ENCODE results near the gene NOL6.

Gene NOL6

DNA sequence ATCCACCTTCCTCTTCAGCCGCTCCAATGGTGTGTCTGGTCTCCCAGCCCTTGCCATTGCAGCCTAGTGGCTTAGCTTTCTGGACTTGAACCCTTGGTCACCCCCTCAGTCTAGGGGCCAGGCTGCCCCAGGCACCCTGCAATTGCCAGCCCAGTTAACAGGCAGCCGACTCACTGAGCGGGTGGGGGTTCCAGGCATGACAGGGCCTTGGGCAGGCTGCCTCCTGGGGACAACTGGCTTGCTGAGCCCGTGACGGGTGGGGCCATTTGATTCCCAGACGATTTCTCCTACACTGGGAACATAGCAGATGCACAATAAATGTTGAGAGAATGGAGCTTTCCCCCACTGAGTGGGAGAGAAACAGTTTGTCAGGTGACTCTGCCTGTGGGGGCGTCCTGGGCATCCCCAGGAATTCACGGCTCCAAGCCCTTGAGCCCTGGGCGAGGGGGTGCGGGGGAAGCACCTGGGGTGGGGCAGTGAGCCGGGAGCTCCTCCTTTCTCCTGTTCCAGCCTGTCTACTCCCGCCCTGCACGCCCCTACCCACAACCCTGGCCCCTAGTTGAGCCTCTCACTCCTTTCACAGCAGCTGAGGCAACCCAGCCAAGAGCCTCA, 58.7 kb downstream of the NOL6 start:
- Histone ChIP-seq H4K20me1 (ENCODE audit: insufficient read depth, low read length) (no peaks in the 10 kb centered on the region), H3K4me2 (ENCODE audit: insufficient read depth, low read length) (peak overlapping the region; percentile 61; the same call in 1 of the 2 replicates), H2AFZ (ENCODE audit: low read depth, low read length) (0 out of 2 replicates have a peak overlapping the region, but pooled peaks have one; percentile 90), H3K79me2 (ENCODE audit: insufficient read depth, low read length) (no peaks in the 10 kb centered on the region), H3K9me3 (ENCODE audit: insufficient read depth, low read length, severe bottlenecking) (no peaks in the 10 kb centered on the region), H3K27ac (ENCODE audit: low read length) (no peak overlapping the region), H3K4me3 (ENCODE audit: low read depth in 1 of 2, low read length in 2 of 2) (no peak overlapping the region; a peak in 1 of 4 replicates), H3K36me3 (ENCODE audit: insufficient read depth, low read length) (no peaks in the 10 kb centered on the region), H3K9ac (ENCODE audit: low read depth, low read length) (no peak overlapping the region), H3K27me3 (ENCODE audit: insufficient read depth, low read length, poor library complexity) (no peaks in the 10 kb centered on the region), H3K4me1 (ENCODE audit: insufficient read depth, low read length) (peaks cover 22% of the 10 kb centered on the region)
- no peak for TF ChIP-seq CTCF (IDR thresholded peaks at IDR 0.05; ENCODE audit: borderline replicate concordance, extremely low read depth, low read length, poor library complexity, severe bottlenecking)
- TF ChIP-seq EZH2 (IDR thresholded peaks at IDR 0.05; ENCODE audit: borderline replicate concordance, low read depth, low read length, severe bottlenecking), result no peak
- ATAC-seq (ENCODE audit: insufficient read depth, low read depth) (no peak), DNase-seq (no peak)

- no peak for DNase-seq
- no peak overlapping the region for H3K27ac ChIP-seq (ENCODE audit: low read length)
- H3K27me3 ChIP-seq (ENCODE audit: insufficient read depth, low read length, poor library complexity), result no peaks in the 10 kb centered on the region
- no peak overlapping the region for H2AFZ ChIP-seq (ENCODE audit: low read depth, low read length)
- H3K79me2 ChIP-seq (ENCODE audit: insufficient read depth, low read length), result no peaks in the 10 kb centered on the region
- H3K4me2 ChIP-seq (ENCODE audit: insufficient read depth, low read length), result no peak overlapping the region
- H3K36me3 ChIP-seq (ENCODE audit: insufficient read depth, low read length), result no peaks in the 10 kb centered on the region
- no peak for TF ChIP-seq EZH2 (IDR thresholded peaks at IDR 0.05; ENCODE audit: borderline replicate concordance, low read depth, low read length, severe bottlenecking)
- TF ChIP-seq CTCF (IDR thresholded peaks at IDR 0.05; ENCODE audit: borderline replicate concordance, extremely low read depth, low read length, poor library complexity, severe bottlenecking), result no peak
- H3K9me3 ChIP-seq (ENCODE audit: insufficient read depth, low read length, severe bottlenecking), result no peaks in the 10 kb centered on the region
- H4K20me1 ChIP-seq (ENCODE audit: insufficient read depth, low read length), result no peaks in the 10 kb centered on the region
- H3K4me1 ChIP-seq (ENCODE audit: insufficient read depth, low read length), result peaks cover 22% of the 10 kb centered on the region
- no peak for ATAC-seq (ENCODE audit: insufficient read depth, low read depth)
- H3K4me3 ChIP-seq (ENCODE audit: low read depth in 1 of 2, low read length in 2 of 2), result no peak overlapping the region
- no peak overlapping the region for H3K9ac ChIP-seq (ENCODE audit: low read depth, low read length)
Measured at GRCh38 chr9:33414268-33414667, 59.5 kb downstream of the NOL6 start.

All from DND-41 (cell line).